Right lobe of liver (tissue), 6 donors: ENCODE results near the gene OARD1. TPM values are rescaled to one million over a fixed set of nuclear protein-coding genes. Genes with fewer than 3 reads are reported as not detected.

Source experiments
- ATAC-seq, 4 donors: fragments of 200-7000 bp; cut with Tn5 transposase; one replicate each; pipeline ENCODE4 v1.9.1; 2020; ENCODE audit warnings: mild to moderate bottlenecking in 4 of 4, moderate library complexity in 4 of 4
- DNase-seq, 3 donors: peaks; one replicate each; pipeline ENCODE4 v3.0.0-alpha.2; 2020
- H3K27ac ChIP-seq, 3 donors: fragments of 200-600 bp; one replicate each; pipeline ENCODE4 v1.8.0; 2022
- H3K27me3 ChIP-seq, 2 donors: fragments of 200-600 bp; one replicate each; pipeline ENCODE4 v1.8.0; 2022
- H3K36me3 ChIP-seq, 4 donors: fragments of 200-600 bp; sonication (generic) in 1 of 4; one replicate each; pipeline versions ENCODE4 v1.5.1 to v1.8.0; 2017 to 2022; ENCODE audit warnings: control low read depth in 1 of 4
- H3K4me1 ChIP-seq, 4 donors: fragments of 200-600 bp; sonication (generic) in 1 of 4; one replicate each; pipeline versions ENCODE4 v1.5.1 to v1.8.0; 2017 to 2022; ENCODE audit warnings: control low read depth in 1 of 4
- H3K4me3 ChIP-seq, 3 donors: fragments of 200-600 bp; one replicate each; pipeline ENCODE4 v1.8.0; 2022
- H3K9me3 ChIP-seq, 4 donors: fragments of 200-600 bp; sonication (generic) in 1 of 4; one replicate each; pipeline versions ENCODE4 v1.5.1 to v1.8.0; 2017 to 2022; ENCODE audit warnings: control low read depth in 1 of 4
- POLR2A ChIP-seq: fragments of 450-650 bp; IDR thresholded peaks from one replicate; pipeline ENCODE4 v1.6.1; 2017; ENCODE audit warnings: antibody characterized with exemption, mild to moderate bottlenecking
- WGBS: methylation state at CpG from one replicate; pipeline ENCODE4 v1.1.6; 2018; ENCODE audit warnings: low coverage, low lambda C conversion rate; ENCODE audit not compliant: insufficient coverage; ENCODE audit errors: missing lambda C conversion rate; 5-methylcytosine and 5-hydroxymethylcytosine counted together
- intact Hi-C, 2 donors: fragments of 100-400 bp; cut with DNase I; formaldehyde crosslinking; loops; one replicate each; pipeline versions ENCODE4 v1.11.2 to v1.14.1; 2022
- total RNA-seq, 6 experiments: library from RNA; depleted of rRNA in 2 of 6; stranded (reverse); fragments of >200 nt in 2 of 6; fragmentation: NEBNext Ultra II Directional in 3 of 6; extraction: Animal tissue kit (Norgen Biotek cat#: 25700) in 3 of 6; gene quantifications; one replicate each; pipeline versions ENCODE4 v1.1.0 to v1.2.4, GENCODE V29; 2016 to 2023
- TF ChIP-seq, protein P1 (sequence below), 4 donors: fragments of 200-600 bp in 3 of 4; fragments of 450-650 bp in 1 of 4; IDR thresholded peaks; one replicate each; pipeline versions ENCODE4 v1.5.1 to v1.8.0; 2016 to 2022; ENCODE audit warnings: antibody characterized with exemption in 4 of 4, mild to moderate bottlenecking in 2 of 4
- donor health status: DM: no; HTN: yes; CAD: no.
- donor health status: DM: no; HTN: no; CAD: no.
- donor health status: DM: no; HTN: no; CAD: no.
- donor health status: DM: no; HTN: yes; CAD: no.
- donor health status: DM: no; HTN: yes; CAD: no.

The OARD1 gene
- total RNA-seq, 6 experiments from 2014 or later: 14.8 to 26.2 (median 21.7) TPM

GRCh38 chr6:41054511-41054910 lies 17.6 kb downstream of the OARD1 start:
- no peaks in the 10 kb centered on the region for H3K27me3 ChIP-seq
- ATAC-seq (no peak), DNase-seq (no peak)
- no peaks in the 10 kb centered on the region for H3K4me1 ChIP-seq
- no peaks in the 10 kb centered on the region for H3K9me3 ChIP-seq
- WGBS: 100% methylated on average over 3 of the region's 3 CpGs
- H3K27ac ChIP-seq: no peak overlapping the region
- no peak for TF ChIP-seq POLR2A
- TF ChIP-seq, protein P1, sequence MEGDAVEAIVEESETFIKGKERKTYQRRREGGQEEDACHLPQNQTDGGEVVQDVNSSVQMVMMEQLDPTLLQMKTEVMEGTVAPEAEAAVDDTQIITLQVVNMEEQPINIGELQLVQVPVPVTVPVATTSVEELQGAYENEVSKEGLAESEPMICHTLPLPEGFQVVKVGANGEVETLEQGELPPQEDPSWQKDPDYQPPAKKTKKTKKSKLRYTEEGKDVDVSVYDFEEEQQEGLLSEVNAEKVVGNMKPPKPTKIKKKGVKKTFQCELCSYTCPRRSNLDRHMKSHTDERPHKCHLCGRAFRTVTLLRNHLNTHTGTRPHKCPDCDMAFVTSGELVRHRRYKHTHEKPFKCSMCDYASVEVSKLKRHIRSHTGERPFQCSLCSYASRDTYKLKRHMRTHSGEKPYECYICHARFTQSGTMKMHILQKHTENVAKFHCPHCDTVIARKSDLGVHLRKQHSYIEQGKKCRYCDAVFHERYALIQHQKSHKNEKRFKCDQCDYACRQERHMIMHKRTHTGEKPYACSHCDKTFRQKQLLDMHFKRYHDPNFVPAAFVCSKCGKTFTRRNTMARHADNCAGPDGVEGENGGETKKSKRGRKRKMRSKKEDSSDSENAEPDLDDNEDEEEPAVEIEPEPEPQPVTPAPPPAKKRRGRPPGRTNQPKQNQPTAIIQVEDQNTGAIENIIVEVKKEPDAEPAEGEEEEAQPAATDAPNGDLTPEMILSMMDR (IDR thresholded peaks at IDR 0.05): no peak
- intact Hi-C loops: no loop called here
- H3K36me3 ChIP-seq: no peaks in the 10 kb centered on the region
- H3K4me3 ChIP-seq: no peak overlapping the region

GRCh38 chr6:41053041-41053440 lies 19.1 kb downstream of the OARD1 start, which contains the start of gene APOBEC2:
Gene APOBEC2, plus strand, starts transcription at chr6:41053202. Its CDS starts 146 bp downstream, at chr6:41053348.
- ATAC-seq (no peak), DNase-seq (no peak)
- TF ChIP-seq POLR2A: no peak
- TF ChIP-seq, protein P1 (IDR thresholded peaks at IDR 0.05): no peak
- Histone ChIP-seq H3K27me3 (no peaks in the 10 kb centered on the region), H3K9me3 (no peaks in the 10 kb centered on the region), H3K4me3 (no peak within 1 kb of the TSS), H3K4me1 (no peaks in the 10 kb centered on the region), H3K27ac (no peak within 1 kb of the TSS), H3K36me3 (no peaks in the 10 kb centered on the region)
- intact Hi-C loops: no loop called here
- WGBS: 67% methylated on average over 1 of the region's 5 CpGs

GRCh38 chr6:41051873-41052272 lies 20.3 kb downstream of the OARD1 start:
- ATAC-seq (no peak), DNase-seq (no peak)
- TF ChIP-seq POLR2A: no peak
- TF ChIP-seq, protein P1 (IDR thresholded peaks at IDR 0.05): no peak
- Histone ChIP-seq H3K27me3 (no peaks in the 10 kb centered on the region), H3K27ac (no peak overlapping the region), H3K9me3 (no peaks in the 10 kb centered on the region), H3K4me1 (peaks cover 0 to 5% (median under 1%) of the 10 kb centered on the region in 4 donors), H3K36me3 (no peaks in the 10 kb centered on the region), H3K4me3 (no peak overlapping the region)
- intact Hi-C loops: no loop called here
- 56% methylated on average over 5 of the region's 5 CpGs for WGBS

DNA sequence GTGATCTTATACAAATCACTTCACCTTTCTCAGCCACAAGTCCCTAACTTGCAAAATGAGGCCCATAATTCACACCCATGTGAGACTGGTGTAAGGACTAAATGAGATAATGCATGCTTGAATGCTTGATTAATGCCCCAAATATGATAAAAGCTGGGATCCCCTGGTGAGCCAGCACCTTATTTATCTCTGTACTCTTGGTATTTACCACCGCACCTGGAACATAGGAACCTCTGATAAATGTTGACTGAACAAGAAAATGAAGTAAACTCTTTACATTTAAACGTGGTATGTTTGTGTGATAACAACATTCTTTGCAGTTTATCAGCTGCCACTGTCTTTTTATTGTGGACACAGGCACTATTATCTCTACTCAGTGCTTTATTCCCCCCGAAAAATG lies 21.6 kb downstream of the OARD1 start:
- Histone ChIP-seq H3K4me1 (peaks cover 0 to 17% (median 6%) of the 10 kb centered on the region in 4 donors), H3K27ac (no peak overlapping the region), H3K36me3 (no peaks in the 10 kb centered on the region), H3K9me3 (no peaks in the 10 kb centered on the region), H3K4me3 (no peak overlapping the region), H3K27me3 (no peaks in the 10 kb centered on the region)
- no peak for TF ChIP-seq POLR2A
- TF ChIP-seq, protein P1 (IDR thresholded peaks at IDR 0.05): no peak
- no peak for ATAC-seq
- intact Hi-C loops: no loop called here
- 62% methylated on average over 3 of the region's 3 CpGs for WGBS
- DNase-seq: no peak

DNA sequence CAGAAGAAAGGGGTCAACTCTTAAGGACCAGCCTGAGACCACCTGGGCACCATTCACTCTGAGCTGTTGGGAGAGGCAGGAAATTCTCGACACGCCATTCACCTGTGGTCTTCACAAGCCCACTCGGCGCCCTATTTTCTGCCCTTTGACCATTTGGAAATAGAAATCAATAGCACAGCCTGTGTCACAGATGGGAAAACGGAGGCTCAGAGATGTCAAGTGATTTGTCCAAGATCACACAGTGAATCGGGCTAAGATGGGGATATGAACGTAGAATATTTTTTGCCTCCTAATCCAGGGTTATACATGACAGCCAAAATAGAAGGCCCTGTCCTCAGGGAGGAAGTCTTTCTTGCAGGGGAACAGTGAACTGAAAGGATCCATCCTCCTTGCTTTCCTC lies 22.2 kb downstream of the OARD1 start:
- DNase-seq (no peak), ATAC-seq (no peak)
- H3K27ac ChIP-seq: no peak overlapping the region
- peaks cover 0 to 23% (median 9%) of the 10 kb centered on the region in 4 donors for H3K4me1 ChIP-seq
- no peak for TF ChIP-seq POLR2A
- TF ChIP-seq, protein P1 (IDR thresholded peaks at IDR 0.05): no peak
- 75% methylated on average over 4 of the region's 7 CpGs for WGBS
- no peak overlapping the region for H3K4me3 ChIP-seq
- H3K9me3 ChIP-seq: no peaks in the 10 kb centered on the region
- no peaks in the 10 kb centered on the region for H3K27me3 ChIP-seq
- intact Hi-C loops: no loop called here
- H3K36me3 ChIP-seq: no peaks in the 10 kb centered on the region
